Fibroblast of lung (primary cell): ENCODE data around the gene MS4A3.

Experiments
- CTCF ChIP-seq, 2 donors: IDR thresholded peaks in 1 of 2; conservative IDR thresholded peaks in 1 of 2; 1 replicate in 1 of 2; 2 replicates in 1 of 2; pipeline ENCODE4 v1.5.1; 2011 to 2012; ENCODE audit warnings: low read length in 2 of 2, control low read depth in 1 of 2, inconsistent platforms in 1 of 2, low read depth in 1 of 2, mild to moderate bottlenecking in 1 of 2
- EZH2 ChIP-seq: IDR thresholded peaks from 2 replicates; pipeline ENCODE4 v1.5.1; 2012; ENCODE audit warnings: low read length, control low read depth, mild to moderate bottlenecking; ENCODE audit errors: missing control alignments

GRCh38 chr11:60116996-60117790 is 60.7 kb downstream of the MS4A3 start:
- TF ChIP-seq CTCF (conservative IDR thresholded peaks at IDR 0.05 in 1 of 2, IDR thresholded peaks at IDR 0.05 in 1 of 2; ENCODE audit: low read depth in 1 of 2, low read length in 2 of 2) (no peak), EZH2 (no peak)
